Nucleus accumbens (tissue), 56 donors: ENCODE results near the gene SLC25A28.
A peak's percentile ranks its signal among the peaks of the same experiment; 100 is the strongest.

ENCODE experiments used
- DNase-seq, 56 donors: peaks; one replicate each; lab custom pipeline; 2025; lab: John Stamatoyannopoulos, UW

The SLC25A28 gene

GRCh38 chr10:99595236-99595635, 25.0 kb downstream of the SLC25A28 start:
- no peak for DNase-seq

- no peak for DNase-seq
Observed at GRCh38 chr10:99593312-99593711, 26.9 kb downstream of the SLC25A28 start.

DNA sequence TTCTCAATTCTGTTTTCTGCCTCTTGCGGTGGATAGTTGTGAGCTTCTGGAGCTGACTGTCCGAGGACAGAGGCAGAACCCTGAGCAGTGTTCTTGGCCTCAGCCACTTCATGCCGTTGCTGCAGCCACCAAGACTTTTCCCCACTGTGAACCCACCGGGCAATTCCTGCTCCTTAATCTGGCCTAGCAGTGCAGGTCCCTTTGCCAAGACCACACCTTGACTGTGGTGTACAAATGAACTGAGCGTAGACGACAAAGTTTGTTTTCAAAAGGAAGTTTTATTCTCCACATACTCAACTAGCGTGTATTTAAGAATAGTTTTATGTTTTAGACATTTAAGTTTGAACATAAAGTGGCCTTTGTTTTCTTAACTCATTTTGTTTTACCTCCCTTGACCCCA, 29.4 kb downstream of the SLC25A28 start:
- no peak for DNase-seq

DNA sequence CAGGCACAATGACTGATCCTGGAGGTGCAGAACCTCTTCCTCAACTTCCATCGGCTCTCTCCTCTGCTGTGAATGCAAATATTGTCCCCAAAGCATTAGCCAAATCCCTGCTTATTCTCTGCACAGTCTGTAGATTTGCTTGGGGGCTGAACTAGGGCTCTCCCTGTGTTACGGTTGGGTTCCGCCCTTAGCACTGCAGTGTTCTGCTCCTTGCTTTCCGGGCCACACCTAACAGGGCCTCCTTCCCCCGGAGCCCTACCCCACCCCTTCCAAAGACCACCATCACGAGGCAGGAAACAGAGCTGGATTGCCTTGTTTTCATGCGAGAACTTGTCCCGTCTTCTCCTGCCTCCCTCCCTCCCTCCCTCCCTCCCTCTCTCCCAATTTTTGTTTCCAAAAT, 36.6 kb downstream of the SLC25A28 start:
- no peak for DNase-seq

GRCh38 chr10:99582255-99582770, 37.9 kb downstream of the SLC25A28 start:
- DNase-seq: no peak

- no peak for DNase-seq
Observed at GRCh38 chr10:99579971-99580370, 40.3 kb downstream of the SLC25A28 start.

- no peak for DNase-seq
Observed at GRCh38 chr10:99573790-99574189, 46.4 kb downstream of the SLC25A28 start.

- DNase-seq: no peak
Observed at GRCh38 chr10:99571816-99572215, 48.4 kb downstream of the SLC25A28 start.

DNA sequence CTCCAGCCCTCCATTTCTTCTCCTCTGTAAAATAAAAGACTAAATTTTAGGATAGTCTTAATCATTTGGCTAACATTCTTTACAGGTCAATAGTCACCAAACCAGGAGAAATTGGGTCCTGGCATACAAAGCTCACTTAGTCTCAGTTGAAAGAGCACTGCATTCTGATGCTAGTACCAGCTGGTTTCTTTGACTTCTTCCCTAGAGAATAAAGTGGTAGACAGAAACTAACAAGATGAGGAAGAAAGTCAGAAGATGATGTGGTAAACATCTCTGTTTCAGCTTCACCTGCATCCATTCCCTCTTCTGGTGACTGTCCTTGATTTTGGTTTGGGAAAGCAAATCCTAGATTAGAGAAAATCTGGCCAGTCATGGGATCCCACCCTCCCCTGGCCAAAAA, 50.3 kb downstream of the SLC25A28 start:
- DNase-seq: no peak

GRCh38 chr10:99569253-99569939, 50.8 kb downstream of the SLC25A28 start:
- no peak for DNase-seq

DNA sequence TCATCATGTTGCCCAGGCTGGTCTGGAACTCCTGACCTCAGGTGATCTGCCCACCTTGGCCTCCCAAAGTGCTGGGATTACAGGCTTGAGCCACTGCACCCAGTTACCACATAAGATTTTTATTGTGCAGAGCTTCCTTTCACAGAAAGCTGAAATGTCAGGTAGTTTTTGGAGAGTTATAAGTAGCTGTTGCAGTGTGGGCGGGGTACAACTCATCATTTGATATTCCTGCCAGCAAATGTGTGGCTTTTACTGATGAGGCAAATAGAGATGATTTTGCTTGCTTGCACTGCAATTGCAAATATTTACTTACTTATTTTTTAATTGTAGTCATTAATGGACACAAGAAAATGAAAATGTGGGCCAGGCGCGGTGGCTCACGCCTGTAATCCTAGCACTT, 55.1 kb downstream of the SLC25A28 start:
- peak in 20 of 56 donors; percentile 1 to 57 (median 11) for DNase-seq

DNA sequence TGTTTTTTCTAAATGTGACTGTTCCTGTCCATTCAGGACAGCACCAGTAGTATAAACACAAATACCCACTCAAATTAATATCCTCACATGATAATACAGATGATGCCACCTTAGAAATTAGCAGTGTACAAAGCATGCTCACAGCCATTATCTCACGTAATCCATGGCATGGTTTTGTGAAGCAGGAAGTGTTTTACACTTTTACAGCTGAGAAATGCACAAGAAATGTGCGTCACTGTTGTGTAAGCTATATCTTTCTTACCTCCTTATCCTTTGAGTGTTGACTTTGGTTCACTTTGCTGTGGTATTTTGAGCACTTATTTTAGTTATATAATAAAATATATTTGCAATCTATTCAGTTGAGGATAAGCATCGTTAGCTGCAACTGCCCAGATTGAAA, 55.9 kb downstream of the SLC25A28 start:
- no peak for DNase-seq

DNA sequence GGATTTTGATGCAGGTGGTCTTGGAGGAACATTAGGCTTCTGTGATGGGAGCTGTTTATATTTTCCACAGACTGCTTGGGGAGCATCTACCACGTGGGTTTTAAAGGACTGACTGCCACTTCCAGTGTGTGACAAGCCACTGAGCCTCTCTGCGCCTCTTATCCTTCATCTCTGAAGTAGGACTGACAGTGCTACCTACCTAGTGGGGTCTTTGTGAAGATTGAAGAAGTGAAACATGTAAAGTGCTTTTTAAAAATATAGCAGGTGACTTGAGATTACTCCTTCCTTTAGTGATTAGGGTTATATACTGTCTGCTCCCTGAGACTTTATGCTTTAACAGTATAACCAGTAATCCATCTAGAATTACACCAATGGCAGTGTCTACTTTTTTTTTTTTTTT, 57.6 kb downstream of the SLC25A28 start:
- no peak for DNase-seq
